UCSD-AML1 (cell line): ENCODE data around the gene GSE1.
A peak's percentile ranks its signal among the peaks of the same experiment; 100 is the strongest.

Source experiments
- DNase-seq: peaks from one replicate; lab custom pipeline; 2025; ENCODE audit not compliant: unreplicated experiment; lab: John Stamatoyannopoulos, UW

The GSE1 gene

GRCh38 chr16:85674828-85675227 is 61.7 kb downstream of the GSE1 start:
- DNase-seq, result no peak

- no peak for DNase-seq
Measured at GRCh38 chr16:85675251-85675874, 62.2 kb downstream of the GSE1 start.

GRCh38 chr16:85676466-85676865 is 63.3 kb downstream of the GSE1 start:
- DNase-seq, result no peak

- DNase-seq, result no peak
Measured at GRCh38 chr16:85677383-85677967, 64.4 kb downstream of the GSE1 start.

GRCh38 chr16:85678016-85678415 is 64.9 kb downstream of the GSE1 start:
- DNase-seq, result no peak

- no peak for DNase-seq
Measured at GRCh38 chr16:85678821-85679220, 65.7 kb downstream of the GSE1 start.

GRCh38 chr16:85679870-85680269 is 66.7 kb downstream of the GSE1 start:
- DNase-seq, result no peak

- DNase-seq, result no peak
Measured at GRCh38 chr16:85680352-85680944, 67.3 kb downstream of the GSE1 start.

GRCh38 chr16:85681255-85681654 is 68.1 kb downstream of the GSE1 start:
- DNase-seq, result no peak

GRCh38 chr16:85682516-85682915 is 69.4 kb downstream of the GSE1 start:
- no peak for DNase-seq

- DNase-seq, result no peak
Measured at GRCh38 chr16:85683363-85683762, 70.2 kb downstream of the GSE1 start.

GRCh38 chr16:85685251-85685650 is 72.1 kb downstream of the GSE1 start:
- no peak for DNase-seq

- DNase-seq, result no peak
Measured at GRCh38 chr16:85686912-85687591, 73.9 kb downstream of the GSE1 start.

GRCh38 chr16:85687651-85688471 is 74.7 kb downstream of the GSE1 start:
- DNase-seq, result no peak

GRCh38 chr16:85688586-85689284 is 75.6 kb downstream of the GSE1 start, which contains the start of gene GINS2:
Gene GINS2, minus strand, starts transcription at chr16:85688954. Its CDS starts 56 bp downstream, at chr16:85688898.
- peak; percentile 90 for DNase-seq

- DNase-seq, result no peak
Measured at GRCh38 chr16:85689285-85689949, 76.3 kb downstream of the GSE1 start.

GRCh38 chr16:85689950-85690320 is 76.8 kb downstream of the GSE1 start:
- no peak for DNase-seq

- DNase-seq, result no peak
Measured at GRCh38 chr16:85690469-85691064, 77.4 kb downstream of the GSE1 start.
